GM21515 (cell line): ENCODE results near the gene TNFRSF13B.
"Not testable (repeated sequence)": the region's sequence is repeated elsewhere in the genome, so short reads cannot be mapped to it uniquely, and the experiment has no call there.

ENCODE experiments used
- ATAC-seq: cut with Tn5 transposase; IDR thresholded peaks from one replicate; pipeline ENCODE4 v1.9.1; 2021; ENCODE audit not compliant: unreplicated experiment

The TNFRSF13B gene

DNA sequence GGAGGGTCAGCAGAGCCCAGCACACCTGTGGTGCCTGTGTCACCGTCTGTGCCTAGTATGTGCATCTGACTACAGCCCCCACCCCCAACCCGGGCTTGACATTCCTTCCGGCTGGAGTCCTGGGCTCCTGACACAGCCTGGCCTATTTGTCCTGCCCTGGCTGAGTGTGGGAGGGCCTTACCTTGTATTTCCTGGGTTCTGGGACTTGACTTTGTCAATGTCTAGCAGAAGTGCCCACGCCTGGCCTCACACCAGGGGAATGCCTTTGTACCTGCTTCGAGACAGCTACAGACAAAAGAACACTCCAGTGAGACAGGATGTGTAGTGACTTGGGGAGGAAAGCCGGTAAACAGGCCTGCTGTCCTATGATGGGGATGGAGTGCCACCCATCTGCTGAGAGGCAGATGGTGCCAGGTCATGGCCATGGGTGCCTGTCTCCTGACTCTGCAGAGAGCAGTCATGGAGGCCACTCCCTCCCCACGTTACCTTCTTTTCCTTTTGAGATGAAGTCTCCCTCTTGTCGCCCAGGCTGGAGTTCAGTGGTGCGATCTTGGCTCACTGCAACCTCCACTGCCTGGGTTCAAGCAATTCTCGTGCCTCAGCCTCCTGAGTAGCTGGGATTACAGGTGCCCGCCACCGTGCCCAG lies 42.8 kb downstream of the TNFRSF13B start:
- ATAC-seq, result no peak

DNA sequence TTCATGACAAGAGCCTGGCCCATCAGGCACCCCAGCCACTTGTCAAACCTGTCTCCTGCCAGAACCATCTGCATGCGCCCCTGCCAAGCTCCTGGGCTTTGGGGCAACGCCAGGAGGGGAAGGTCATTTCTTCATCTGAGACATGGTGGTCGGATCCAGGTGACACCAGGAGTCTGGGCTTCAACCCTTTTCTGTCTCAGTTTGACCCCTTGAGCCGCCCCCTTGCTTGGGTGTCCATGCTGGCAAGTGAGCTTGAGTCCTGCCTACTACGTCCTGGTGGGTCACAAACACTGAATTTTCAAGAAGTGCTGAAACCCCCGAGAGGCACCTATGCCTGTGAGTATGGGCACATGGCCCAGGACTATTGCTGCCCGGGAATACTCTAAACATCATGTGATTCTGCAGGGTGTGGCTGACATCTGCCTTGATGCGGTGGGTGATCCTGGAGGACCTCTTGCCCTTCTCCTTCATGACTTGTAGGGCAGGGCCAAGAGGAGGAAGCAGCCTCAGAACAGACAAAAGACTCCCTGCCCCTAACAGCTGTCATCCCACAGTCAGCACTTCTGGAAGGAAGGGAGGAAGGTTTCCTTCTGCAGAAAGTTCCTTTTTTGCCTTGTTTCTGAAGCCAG lies 43.4 kb downstream of the TNFRSF13B start:
- ATAC-seq, result no peak

DNA sequence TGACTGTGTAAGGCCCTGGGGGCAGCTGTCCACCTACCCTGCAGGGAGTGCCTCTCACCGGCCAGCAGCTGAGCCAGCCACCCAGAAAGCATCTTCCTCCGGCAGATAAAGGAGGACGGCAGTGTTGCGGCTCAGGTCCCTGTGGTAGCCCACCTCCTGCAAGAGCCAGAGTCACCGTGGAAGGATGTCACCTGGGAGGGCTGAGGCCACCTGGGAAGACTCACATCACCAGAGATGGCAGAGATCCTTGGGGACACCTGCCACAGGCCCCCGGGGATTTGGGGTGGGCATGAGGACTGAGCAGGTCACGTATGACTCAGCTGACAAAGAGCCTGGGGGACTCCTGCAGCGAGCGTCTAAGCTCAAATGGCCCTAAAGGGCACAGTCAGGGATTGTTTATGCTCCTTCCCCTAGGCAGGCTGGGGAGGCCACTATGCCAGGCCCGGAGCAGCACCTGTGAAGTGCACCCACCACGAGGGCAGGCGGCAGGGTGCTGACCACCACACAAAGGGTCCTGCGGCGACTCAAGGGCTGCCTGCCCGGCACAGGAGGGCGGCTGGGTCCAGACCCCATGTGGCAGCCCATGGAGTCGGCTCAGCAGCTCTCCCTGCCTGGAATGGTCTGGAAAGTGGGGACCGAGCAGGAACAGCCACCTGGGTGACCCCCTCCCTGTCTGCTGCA lies 44.1 kb downstream of the TNFRSF13B start:
- ATAC-seq, result no peak

DNA sequence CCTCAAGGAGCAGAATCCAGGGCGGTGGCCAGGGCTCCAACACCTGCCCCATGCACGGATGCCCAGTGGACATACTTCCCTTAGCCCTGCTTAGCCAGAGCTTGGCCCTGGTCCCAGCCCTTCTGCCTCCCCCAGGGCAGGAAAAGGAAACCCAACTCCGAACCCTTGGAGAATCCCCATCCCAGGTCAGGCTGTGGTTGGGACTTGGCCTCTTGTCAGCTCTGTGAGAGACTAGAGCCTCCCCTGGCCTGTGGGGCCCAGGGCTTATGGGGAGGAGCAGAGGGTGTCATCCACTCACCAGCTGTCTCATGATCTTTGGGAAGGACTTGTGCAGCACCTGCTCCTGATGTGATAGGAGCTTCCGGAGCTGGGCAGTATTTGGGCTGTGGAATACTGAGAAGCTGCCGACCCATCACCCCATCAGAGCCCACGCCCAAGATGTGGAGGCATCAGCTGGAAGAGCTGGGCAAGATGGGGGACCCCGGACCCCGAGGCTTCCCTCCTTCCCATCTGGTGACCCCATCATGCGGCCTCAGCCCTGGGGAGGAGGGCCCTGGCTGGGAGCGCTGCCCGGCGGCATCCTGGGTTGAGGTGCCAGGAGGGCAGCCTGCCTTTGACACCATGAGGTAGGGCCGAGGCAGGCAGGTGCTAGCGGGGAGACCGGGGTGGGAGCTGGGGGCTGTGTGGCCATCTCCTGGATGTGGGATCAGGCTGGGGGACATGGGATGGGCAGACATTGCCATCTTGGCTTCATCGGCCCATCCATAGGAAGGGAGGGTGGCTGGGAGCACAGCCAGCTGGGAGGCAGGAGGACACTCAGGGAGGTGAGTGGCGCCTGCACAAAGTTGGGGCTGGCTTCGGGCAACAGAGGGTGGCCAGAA lies 45.1 kb downstream of the TNFRSF13B start:
- ATAC-seq, result no peak

DNA sequence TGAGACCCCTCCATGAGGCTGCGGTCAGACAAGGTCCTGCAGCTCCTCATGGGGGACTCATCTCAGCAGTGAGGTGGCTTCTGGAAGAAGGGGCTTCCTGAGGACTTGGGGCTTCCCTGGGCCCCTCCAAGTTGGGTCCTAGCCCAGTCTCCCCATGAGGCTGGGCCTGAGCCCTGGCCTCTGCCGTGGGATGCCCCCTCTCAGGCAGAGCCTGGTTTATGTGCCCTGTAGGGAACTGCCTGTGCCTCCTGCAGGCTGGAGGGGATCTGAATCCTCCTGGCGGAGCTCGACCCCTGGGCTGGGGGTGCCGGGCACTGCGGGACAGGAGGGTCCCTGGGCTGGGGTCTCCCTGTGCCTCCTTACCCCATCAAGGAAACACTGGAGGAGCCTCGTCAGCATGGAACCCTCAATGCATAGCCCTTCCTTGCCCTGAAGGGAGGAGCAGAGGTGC lies 45.8 kb downstream of the TNFRSF13B start:
- ATAC-seq, result no peak

DNA sequence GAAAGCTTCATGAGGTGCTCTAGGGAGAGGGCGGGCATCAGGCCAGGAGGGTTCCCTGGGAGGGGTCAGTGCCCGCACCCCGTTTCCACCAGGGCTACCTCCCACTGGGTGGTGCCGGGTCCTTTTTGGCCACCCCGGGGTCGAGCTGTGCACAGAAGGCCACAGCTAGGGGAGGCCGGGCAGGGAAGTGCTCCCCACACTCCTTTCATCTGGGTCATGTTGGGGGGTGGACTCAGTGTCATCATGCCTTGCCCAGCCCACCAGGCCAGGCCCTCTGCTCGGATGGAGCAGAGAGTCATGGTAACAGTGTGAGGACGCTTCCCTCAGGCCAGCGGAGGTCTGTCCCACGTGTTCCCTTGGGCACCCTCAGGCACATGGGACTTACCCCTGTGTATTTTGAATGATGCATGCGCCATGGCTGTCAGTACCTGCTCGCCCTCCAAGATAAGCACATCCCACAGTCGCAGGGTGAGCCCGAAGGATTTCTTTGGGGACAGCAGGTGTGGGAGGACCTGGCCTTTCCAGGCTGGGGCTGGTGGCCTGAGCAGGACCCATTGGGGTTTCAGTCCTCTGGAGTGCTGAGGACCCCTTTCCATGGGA lies 46.4 kb downstream of the TNFRSF13B start:
- ATAC-seq, result no peak

DNA sequence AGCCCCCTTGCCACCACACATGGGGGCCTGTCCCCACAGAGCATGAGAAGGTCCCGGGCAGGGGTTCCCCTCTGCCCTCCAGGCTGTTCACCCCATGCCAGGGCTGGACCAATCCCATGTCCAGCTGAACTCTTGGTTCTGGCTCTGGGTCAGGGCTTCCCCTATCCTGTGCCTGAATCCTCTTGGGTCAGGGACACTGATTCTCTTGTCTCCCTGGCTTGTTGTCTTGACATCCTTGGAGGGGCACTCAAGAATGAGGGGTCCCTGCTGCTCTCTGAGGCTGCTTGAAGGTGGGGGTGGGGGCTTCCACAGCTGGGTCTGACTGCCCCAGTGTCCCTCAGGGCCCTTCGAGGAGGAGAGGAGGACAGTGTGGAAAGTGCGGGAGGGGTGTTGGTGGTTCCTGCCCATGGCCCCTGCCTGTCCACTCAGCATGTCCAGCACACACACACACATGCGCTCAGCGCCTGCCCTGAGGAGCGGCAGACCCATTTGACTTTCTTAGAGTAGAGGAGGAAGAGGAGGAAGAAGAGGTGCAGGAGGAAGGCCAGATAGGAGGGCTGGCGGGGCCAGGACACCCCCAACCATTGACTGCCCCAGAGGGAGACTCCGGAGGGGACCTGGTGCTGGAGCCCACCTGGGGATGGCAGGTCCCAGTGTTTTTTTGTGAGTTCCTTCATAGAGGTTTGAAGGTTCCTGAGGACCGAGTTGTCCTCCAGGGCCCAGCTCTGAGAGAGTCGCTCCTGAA lies 47.0 kb downstream of the TNFRSF13B start:
- no peak for ATAC-seq

DNA sequence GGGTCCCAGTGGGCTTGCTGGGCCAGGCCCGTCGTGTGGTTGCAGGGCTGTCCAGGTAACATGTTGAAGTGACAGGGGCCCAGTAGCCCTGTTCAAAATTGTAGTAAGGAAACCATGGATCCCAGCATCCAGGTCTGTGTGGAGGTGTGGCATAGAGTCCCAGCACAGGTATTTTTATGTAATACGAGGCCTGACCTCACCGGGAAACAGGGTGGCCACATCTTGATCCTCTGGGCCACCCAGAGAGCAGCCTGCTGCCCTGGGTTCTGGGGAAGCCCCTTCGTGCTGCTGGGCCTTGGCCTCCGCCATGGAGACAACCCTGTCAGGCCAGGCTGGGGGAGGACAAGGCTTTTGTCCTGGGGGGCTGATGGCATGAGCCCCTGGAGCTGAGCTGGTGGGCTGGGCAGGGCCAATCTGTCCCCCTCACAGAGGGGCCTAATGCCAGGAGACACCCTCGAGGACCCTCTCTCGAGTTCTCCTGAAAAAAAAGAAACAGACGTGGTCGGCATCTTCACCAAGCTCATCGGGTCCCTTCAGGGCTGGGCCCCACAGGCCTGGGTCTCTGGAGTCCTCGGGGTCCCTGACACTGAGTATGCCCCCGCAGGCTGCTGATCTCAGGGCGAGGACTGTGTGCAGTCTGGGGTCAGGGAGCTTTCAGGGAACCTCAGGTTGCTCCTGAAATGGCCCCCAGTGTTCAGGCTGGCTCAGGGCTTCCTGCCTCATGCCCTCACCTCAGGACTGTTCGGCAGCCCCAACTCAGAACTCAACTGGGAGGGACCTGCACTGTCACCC lies 47.8 kb downstream of the TNFRSF13B start:
- ATAC-seq, result no peak

DNA sequence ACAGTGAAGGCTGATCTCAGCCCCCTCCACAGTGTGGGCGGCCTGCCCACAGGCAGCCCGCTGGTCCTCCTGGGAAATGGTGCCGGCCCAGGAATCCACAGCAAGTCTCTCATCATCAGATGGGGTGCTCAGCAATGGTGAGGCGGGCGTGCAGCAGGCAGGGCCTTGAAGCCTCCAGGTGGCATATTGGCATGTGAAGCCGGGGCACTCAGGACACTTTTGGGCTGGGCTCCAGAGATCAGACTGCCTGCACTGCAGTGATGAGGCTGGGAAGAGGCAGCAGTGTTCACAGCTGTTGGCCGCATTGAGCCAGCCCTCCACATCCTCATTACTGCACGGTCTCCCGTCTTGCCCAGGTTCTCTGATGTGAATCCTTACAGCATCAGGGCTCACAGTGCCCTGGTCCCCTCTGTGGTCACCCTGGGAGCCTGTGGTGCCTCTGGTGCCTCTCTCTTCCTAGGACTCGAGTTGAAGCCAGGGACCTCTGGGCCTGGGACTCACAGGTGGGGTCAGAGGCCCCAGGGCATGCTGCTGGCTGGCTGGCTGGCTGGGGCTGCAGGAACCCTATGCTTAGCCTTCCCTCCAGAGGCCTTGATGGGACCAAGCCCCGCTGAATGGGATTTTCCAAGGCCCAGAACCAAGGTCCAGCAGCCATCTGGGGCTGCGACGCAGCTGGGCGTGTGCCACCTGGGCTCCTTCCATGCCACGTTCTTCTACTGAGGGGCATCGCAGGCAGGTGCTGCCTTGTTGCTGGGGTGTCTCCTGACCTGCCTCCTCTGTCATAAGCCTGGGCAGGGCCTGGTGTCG lies 48.6 kb downstream of the TNFRSF13B start:
- no peak for ATAC-seq

DNA sequence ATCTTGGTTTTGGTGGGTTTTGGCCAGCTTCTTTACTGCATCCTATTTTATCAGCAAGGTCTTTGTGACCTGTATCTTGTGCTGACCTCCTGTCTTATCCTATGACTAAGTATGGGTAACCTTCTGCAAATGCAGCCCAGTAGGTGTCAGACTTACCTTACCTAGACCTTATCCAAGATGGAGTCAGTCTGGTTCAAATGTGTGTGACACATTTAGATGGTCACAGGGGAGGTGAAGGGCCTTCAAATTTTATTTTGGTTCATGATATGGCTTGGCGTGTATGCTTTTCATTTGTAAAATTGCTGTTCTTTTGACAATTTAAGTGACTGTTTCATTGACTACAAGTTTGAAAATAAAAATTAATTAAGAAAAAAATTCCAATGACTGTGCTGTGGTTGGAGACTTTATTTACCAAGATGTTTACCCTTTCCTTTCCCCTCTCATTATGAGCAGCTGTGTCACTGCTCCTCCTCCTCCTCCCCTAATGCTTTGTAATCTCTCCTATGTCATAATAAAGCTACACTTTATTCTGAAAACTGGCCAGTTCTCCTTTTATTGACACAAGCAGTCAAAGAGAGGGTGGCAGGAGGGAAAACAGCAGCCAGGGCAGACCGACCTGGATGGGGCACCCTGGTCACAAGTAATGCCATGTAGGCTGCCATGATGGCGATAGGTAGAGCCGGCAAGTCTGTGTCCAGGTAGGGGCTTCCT lies 49.4 kb downstream of the TNFRSF13B start:
- ATAC-seq, result no peak

DNA sequence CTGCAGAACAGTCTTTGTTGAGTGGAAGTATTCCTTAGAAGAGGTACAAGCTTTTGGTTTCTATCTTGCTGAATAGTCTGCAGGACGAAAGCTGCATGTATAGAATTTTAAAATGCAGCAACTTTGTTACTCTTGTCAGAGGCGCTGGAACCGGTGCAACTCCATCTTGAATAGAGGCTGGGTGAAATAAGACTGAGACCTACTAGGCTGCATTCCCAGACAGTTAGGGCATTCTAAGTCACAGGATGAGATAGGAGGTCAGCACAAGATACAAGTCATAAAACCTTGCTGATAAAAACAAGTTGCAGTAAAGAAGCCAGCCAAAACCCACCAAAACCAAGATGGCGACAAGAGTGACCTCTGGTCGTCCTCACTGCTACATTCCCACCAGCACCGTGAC lies 50.5 kb downstream of the TNFRSF13B start:
- ATAC-seq, result not testable (repeated sequence)

DNA sequence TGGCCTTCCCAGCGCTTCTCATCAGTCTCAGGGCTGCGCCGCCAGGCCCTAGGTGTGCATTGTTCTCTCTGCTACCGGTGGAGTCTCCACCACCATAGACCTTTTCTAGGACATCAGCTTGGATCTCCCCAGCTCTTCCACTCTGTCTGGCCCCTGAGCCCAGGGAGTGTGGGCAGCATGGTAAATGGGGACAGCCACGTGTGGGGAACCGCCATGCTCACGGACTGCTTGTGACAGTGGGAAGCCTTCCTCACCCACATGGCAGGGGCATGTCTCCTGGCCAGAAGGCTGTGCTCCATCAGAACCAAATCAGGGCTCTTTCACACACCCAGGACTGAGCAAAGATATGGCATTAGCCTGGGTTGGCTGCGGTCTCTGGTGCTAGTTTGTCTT lies 51.3 kb downstream of the TNFRSF13B start:
- no peak for ATAC-seq

DNA sequence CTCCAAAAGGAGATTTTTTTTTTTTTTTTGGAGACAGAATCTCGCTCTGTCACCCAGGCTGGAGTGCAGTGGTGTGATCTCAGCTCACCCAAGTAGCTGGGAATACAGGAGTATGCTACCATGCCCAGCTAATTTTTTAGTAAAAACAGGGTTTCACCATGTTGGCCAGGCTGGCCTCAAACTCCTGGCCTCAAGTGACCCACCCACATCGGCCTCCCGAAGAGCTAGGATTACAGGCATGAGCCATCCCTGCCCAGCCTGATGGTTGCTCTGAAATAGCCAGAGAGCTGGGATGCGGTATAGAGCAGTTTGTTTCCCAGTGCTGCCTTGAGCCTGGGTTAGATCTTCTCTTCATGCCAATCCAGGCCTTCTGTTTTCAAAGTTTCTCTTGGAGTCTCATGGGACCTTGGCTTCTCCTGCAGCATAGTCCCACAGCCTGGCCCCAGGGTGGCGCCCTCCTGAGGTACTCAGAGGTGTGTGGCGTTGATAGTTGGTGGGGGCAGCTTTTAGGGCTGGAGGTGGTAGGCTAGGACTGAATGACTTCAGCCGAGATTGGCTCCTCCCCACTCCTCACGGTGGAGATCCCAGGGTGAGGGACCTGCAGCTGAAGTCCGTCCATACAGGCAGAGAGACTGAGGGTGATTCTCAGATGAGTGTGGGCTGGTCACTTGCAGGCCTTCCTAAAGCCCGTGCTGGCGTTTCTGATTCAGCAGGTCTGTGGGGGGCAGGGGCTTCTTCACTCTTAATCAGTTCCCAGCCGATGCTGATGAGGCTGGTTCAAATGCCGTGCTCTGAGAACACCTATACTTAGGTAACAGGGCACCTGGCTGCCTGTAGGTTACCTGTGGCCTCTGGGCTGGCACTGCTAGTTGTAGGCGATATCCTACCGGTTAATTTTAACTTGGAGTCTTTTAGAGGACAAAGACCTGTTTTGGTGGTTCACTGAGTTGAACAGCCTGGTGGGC lies 52.0 kb downstream of the TNFRSF13B start:
- ATAC-seq, result no peak

DNA sequence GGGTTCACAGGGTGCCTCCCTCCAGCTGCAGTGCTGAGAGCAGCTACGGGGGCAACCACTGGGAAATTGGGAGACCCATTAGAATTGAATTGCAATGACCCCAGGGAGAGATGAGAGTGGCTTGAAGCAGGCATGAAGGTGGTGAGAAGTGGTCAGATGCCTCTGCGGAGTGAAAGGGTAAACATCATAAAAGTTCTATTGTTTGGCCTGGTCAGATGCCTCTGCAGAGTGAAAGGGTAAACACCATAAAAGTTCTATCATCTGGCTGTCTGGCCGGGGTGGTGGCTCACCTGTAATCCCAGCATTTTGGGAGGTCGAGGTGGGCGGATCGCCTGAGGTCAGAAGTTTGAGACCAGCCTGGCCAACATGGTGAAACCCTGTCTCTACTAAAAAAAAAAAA lies 53.5 kb downstream of the TNFRSF13B start:
- no peak for ATAC-seq

DNA sequence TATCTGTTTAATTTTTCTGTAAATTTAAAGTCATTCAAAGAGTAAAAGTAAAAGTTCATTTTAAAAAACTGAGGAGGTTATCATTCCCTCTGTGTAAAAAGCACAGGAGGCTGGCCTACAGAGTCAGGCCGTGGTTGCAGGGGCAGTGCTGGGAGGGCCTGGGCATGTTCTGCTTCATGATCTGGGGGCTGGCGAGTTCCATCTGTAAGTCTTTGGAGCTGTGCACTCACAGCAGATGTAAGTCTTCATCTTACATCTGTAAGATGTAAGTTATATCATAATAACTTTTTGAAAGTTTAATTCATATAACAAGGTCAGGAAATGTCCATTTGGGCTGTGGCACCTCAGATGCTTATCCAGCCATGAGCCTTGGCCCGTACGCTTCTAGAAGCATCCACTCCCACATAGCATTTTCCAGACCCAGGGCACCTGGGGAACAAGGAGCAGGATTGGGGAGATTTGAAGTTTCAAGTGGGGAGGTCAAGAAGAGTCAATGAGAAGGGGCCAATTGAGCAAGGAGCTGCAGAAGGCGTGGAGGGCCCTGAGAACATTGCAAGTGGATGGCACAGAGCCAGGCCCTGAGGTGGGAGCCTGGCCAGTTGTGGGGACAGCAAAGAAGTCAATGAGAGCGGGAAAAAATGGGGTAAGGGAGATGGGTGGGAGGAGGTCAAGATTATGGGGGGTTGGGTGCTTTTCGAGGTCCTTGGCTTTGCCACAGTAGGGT lies 54.1 kb downstream of the TNFRSF13B start:
- ATAC-seq, result no peak

DNA sequence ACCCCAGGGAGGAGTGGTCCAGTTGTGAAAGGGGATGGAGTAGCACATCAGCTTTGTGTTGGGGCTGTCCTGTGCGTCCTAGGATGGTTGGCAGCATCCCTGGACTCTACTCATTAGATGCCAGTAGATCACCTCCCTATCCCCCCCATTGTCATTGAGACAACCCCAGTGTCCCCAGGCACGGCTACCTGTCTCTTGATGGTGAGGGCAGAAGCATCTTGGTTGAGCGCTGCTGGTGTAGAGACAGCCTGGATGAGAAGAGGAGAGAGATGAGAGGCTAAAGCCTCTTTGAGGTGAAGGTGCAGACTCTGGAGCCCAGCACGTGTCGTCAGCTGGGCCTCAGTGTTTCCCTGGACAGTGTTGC lies 55.4 kb downstream of the TNFRSF13B start:
- ATAC-seq, result no peak
